Panc1 (cell line): Measurements from ENCODE around the gene MED25. TPM values are rescaled to one million over a fixed set of nuclear protein-coding genes. Genes with fewer than 3 reads are reported as not detected.
A peak's percentile ranks its signal among the peaks of the same experiment; 100 is the strongest.
"Not testable (repeated sequence)": the region's sequence is repeated elsewhere in the genome, so short reads cannot be mapped to it uniquely, and the experiment has no call there.

Experiments used
- ATAC-seq: fragments of 200-7000 bp; cut with Tn5 transposase; 2 replicates; pipeline ENCODE4 v1.9.1; 2020; ENCODE audit warnings: mild to moderate bottlenecking, moderate library complexity
- BruUV-seq: library from RNA; stranded (reverse); fragments of 400-500 nt; replicated peaks from 2 replicates; lab custom pipeline; 2021; lab: Mats Ljungman, UMichigan
- CTCF ChIA-PET: fragments of 300-600 bp; sonication (Branson Sonifier 250); formaldehyde crosslinking; loops from one replicate; lab custom pipeline; 2022; ENCODE audit warnings: antibody characterized with exemption; lab: Charles Lee
- POLR2A ChIA-PET: fragments of 300-600 bp; sonication (Branson Sonifier 250); formaldehyde crosslinking; loops from one replicate; lab custom pipeline; 2022; ENCODE audit warnings: antibody characterized with exemption; lab: Charles Lee
- DNase-seq: peaks from one replicate; pipeline ENCODE4 v3.0.0-alpha.2; 2010; ENCODE audit warnings: low read depth, low spot score
- H3K27ac ChIP-seq: 2 replicates; pipeline ENCODE4 v1.5.1; 2011; ENCODE audit warnings: mild to moderate bottlenecking, low read length, inconsistent platforms
- H3K27me3 ChIP-seq: fragments of 200-500 bp; sonication (Bioruptor generic); 2 replicates; pipeline ENCODE4 v1.6.0; 2014; ENCODE audit warnings: low read length, inconsistent platforms; ENCODE audit not compliant: control insufficient read depth, insufficient read depth
- H3K36me3 ChIP-seq: fragments of 200-500 bp; sonication (Bioruptor generic); 2 replicates; pipeline ENCODE4 v1.5.1; 2014; ENCODE audit warnings: inconsistent platforms, mild to moderate bottlenecking, low read length, moderate library complexity; ENCODE audit not compliant: control insufficient read depth, insufficient read depth
- H3K4me1 ChIP-seq: 2 replicates; pipeline ENCODE4 v1.5.1; 2011; ENCODE audit warnings: inconsistent platforms, mild to moderate bottlenecking, low read length, moderate library complexity; ENCODE audit not compliant: control insufficient read depth, insufficient read depth
- H3K4me3 ChIP-seq, 2 experiments: 2 replicates each; pipeline ENCODE4 v1.5.1; 2011 to 2012; ENCODE audit warnings: low read depth in 2 of 2, low read length in 2 of 2, mild to moderate bottlenecking in 2 of 2, inconsistent platforms in 1 of 2, moderate library complexity in 1 of 2
- H3K9me3 ChIP-seq: fragments of 200-500 bp; sonication (Bioruptor generic); 2 replicates; pipeline ENCODE4 v1.5.1; 2014; ENCODE audit warnings: low read depth, mild to moderate bottlenecking, inconsistent platforms, low read length, moderate library complexity; ENCODE audit not compliant: control insufficient read depth, insufficient read depth
- CTCF ChIP-seq: fragments of 450-650 bp; IDR thresholded peaks from 2 replicates; pipeline ENCODE4 v1.5.1; 2017; ENCODE audit warnings: mild to moderate bottlenecking
- POLR2AphosphoS5 ChIP-seq: IDR thresholded peaks from 2 replicates; pipeline ENCODE4 v1.6.1; 2012; ENCODE audit warnings: mild to moderate bottlenecking, low read depth, low read length, moderate library complexity
- REST ChIP-seq, 2 experiments: IDR thresholded peaks; 2 replicates each; pipeline ENCODE4 v1.6.1; 2011 to 2012; ENCODE audit warnings: low read depth in 2 of 2, control low read depth in 1 of 2, low read length in 1 of 2, mild to moderate bottlenecking in 1 of 2, moderate library complexity in 1 of 2; ENCODE audit not compliant: insufficient read depth in 1 of 2
- SIN3A ChIP-seq: IDR thresholded peaks from 2 replicates; pipeline ENCODE4 v1.6.1; 2012; ENCODE audit warnings: low read depth, mild to moderate bottlenecking, low read length, moderate library complexity, borderline replicate concordance; ENCODE audit not compliant: insufficient read depth
- TCF7L2 ChIP-seq: IDR thresholded peaks from 2 replicates; pipeline ENCODE4 v1.6.1; 2011; ENCODE audit warnings: mild to moderate bottlenecking, low read depth, low read length, inconsistent platforms
- in situ Hi-C: cut with HindIII; loops from 2 replicates; pipeline ENCODE4 v1.10.0; 2016; ENCODE audit warnings: low sequenced_read_pairs, low pct_unique_long_range_greater_than_20kb
- intact Hi-C: fragments of 100-400 bp; cut with micrococcal nuclease; formaldehyde crosslinking; loops from one replicate; pipeline ENCODE4 v1.10.0; 2022; ENCODE audit not compliant: unreplicated experiment
- total RNA-seq: library from RNA; stranded (reverse); gene quantifications from one replicate; pipeline ENCODE4 v1.2.1, GENCODE V29; 2021; ENCODE audit not compliant: unreplicated experiment

The MED25 gene
- total RNA-seq, 1 experiment from 2014 or later, result 52.4 TPM

DNA sequence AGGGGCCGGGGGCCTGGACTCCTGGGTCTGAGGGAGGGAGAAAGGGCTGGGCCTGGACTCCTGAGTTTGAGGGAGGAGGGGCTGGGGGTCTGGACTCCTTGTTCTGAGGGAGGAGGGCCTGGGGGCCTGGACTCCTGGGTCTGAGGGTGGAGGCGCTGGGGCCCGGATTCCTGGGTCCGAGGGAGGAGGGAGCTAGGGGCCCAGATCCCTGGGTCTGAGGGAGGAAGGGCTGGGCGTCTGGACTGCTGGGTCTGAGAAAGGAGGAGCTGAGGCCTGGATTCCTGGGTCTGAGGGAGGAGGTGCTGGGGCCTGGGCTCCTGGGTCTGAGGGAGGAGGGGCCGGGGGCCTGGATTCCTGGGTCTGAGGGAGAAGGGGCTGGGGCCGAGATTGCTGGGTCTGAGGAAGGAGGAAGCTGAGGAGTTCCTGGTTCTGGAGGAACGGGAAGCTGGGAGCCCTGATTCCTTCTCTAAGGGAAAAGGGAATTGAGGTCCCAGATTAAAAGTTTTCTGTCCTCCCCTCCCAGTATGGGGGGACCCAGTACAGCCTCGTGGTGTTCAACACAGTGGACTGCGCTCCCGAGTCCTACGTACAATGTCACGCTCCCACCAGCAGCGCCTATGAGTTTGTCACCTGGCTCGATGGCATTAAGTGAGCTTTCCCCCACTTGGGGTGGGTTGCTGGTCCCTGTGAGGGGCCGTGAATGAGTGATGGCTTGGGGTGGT, 721 bp downstream of the MED25 start:
- TSS peak; percentile 84 for BruUV-seq
- DNase-seq (no peak), ATAC-seq (no peak; the same call in 1 of the 2 replicates)
- Histone ChIP-seq H3K27ac (peak overlapping the region; percentile 89), H3K4me3 (peak overlapping the region; percentile 92 to 95), H3K4me1 (peaks cover 7% of the 10 kb centered on the region; the same call in 1 of the 2 replicates), H3K27me3 (no peaks in the 10 kb centered on the region), H3K36me3 (no peaks in the 10 kb centered on the region; the same call in 1 of the 2 replicates), H3K9me3 (no peaks in the 10 kb centered on the region)
- ChIA-PET POLR2A (interaction anchor here (0.6 to 0.7 kb wide), 4 partner anchors 21 to 49 kb away, joined by 3 to 9 read pairs (median 5); no protein-coding TSS in a partner anchor), CTCF (interaction anchor here (0.7 kb wide), 1 partner anchor 23 kb away, joined by 4 read pairs; no protein-coding TSS in a partner anchor)
- in situ Hi-C loops, result no loop called here
- no peak for TF ChIP-seq CTCF
- no peak for TF ChIP-seq POLR2AphosphoS5
- no peak for TF ChIP-seq REST (IDR thresholded peaks at IDR 0.05; ENCODE audit: insufficient read depth in 1 of 2, low read depth in 2 of 2, low read length in 1 of 2)
- intact Hi-C loops, result no loop called here

DNA sequence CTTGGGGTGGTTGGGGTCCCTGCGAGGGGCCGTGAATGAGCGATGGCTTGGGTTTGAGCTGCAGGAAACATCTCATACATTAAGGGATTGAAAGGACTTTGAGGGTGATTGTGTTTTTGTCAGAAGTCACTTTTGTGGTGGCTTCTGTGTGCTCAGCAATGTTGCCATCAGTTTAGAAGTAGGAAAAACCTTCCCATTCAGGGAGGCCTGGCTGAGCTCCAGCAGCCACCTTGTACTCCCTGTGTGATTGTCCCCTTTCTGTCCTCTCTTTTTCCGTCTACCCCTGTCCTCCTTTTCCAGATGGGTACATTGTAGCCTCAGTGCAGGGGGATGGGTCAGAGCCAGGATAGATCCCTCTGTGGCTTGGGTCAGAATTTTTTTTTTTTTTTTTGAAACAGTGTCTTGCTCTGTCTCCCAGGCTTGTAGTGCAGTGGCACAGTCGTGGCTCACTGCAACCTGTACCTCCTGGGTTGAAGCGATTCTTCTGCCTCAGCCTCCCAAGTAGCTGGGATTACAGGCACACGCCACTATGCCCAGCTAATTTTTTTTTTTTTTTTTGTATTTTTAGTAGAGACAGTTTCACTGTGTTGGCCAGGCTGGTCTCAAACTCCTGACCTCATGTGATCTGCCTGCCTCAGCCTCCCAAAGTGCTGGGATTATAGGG, 1.5 kb downstream of the MED25 start:
- H3K4me1 ChIP-seq, H3K27ac ChIP-seq, H3K27me3 ChIP-seq, intact Hi-C loops, BruUV-seq, H3K36me3 ChIP-seq, DNase-seq, ATAC-seq, in situ Hi-C loops, H3K9me3 ChIP-seq, CTCF ChIA-PET: not testable (repeated sequence)
- POLR2A ChIA-PET, result interaction anchor here (0.7 kb wide), 1 partner anchor 21 kb away, joined by 5 read pairs; no protein-coding TSS in a partner anchor
- peak overlapping the region; percentile 92 to 95 for H3K4me3 ChIP-seq

GRCh38 chr19:49820125-49820524, 2.0 kb downstream of the MED25 start:
- intact Hi-C loops, result no loop called here
- DNase-seq (no peak), ATAC-seq (no peak)
- Histone ChIP-seq H3K4me1 (peaks cover 7% of the 10 kb centered on the region; the same call in 1 of the 2 replicates), H3K36me3 (no peaks in the 10 kb centered on the region; the same call in 1 of the 2 replicates), H3K27ac (no peak overlapping the region), H3K27me3 (no peaks in the 10 kb centered on the region), H3K9me3 (no peaks in the 10 kb centered on the region), H3K4me3 (no peak overlapping the region)
- TF ChIP-seq CTCF (no peak), POLR2AphosphoS5 (no peak), TCF7L2 (no peak), REST (IDR thresholded peaks at IDR 0.05; ENCODE audit: insufficient read depth in 1 of 2, low read depth in 2 of 2, low read length in 1 of 2) (no peak), SIN3A (no peak)
- in situ Hi-C loops, result no loop called here
- no TSS peak for BruUV-seq
- ChIA-PET CTCF (no interaction called here), POLR2A (no interaction called here)
